ENCODE results near the gene GOLGA3.

GOLGA3 gene

GRCh38 chr12:132723015-132723763, 105.5 kb downstream of the GOLGA3 start:
- no peak for DNase-seq

GRCh38 chr12:132720606-132721345, 107.9 kb downstream of the GOLGA3 start:
- DNase-seq, result no peak

GRCh38 chr12:132719954-132720324, 108.7 kb downstream of the GOLGA3 start:
- no peak for DNase-seq

- no peak for DNase-seq
These were observed 109.3 kb downstream of the GOLGA3 start for GRCh38 chr12:132719141-132719953.
